Measurements from ENCODE around the gene PKHD1.
"Not testable (repeated sequence)": the region's sequence is repeated elsewhere in the genome, so short reads cannot be mapped to it uniquely, and the experiment has no call there.

PKHD1 gene

DNA sequence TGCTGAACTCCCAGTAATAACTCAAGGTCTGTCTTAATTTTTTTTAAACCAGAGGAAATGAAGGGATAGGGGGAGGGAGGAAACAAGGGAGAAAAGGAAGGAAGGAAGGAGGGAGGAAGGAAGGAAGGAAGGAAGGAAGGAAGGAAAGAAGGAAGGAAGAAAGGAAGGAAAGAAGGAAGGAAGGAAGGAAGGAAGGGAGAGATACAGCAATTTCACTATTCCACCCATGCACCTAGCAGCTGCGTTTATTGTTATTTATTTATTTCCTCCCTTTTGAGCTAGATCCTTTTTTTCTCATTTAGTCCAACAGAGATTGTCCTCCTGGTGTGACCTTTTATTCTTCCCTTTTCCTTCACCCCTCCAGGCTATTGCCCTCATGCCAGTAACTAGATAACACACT, 97.6 kb downstream of the PKHD1 start:
- no peak for DNase-seq

DNA sequence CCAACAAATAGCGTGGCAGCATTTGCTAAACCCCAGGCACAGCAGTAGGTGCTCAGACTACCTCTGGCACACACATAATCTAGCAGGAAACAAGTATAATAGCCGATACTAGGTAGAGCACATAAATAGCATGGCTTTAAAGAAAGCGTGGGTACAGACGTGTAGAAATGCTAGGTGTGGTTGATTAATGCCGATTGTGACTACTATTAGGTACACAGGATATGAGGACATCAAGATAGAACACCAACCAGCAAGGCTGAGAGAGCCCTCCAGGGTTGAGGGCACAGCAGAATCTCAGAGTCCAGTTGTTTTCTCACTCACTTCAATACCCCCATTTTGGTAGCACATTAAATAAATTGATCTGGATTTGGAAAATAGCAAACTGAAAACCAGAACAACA, 100.5 kb downstream of the PKHD1 start:
- no peak for DNase-seq

DNA sequence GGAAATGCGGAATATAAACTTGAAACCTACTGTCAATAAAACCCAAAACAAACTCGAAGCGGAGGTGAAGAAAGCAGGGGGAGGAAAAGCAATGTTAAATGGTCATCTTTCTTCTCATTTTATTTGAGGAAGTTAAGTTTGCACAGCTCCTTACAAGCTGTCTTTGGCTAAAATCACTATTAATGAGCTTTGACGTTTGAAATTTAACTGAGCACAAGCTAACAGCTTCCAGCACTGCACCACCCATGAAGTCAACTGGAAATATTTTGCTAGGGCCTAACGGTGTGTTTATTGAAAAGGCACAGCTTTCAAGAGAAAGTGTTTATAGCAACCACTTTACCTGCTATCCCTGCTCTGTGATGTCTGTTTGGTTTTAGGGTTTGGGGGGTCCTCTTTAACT, 103.8 kb downstream of the PKHD1 start:
- DNase-seq, result no peak

DNA sequence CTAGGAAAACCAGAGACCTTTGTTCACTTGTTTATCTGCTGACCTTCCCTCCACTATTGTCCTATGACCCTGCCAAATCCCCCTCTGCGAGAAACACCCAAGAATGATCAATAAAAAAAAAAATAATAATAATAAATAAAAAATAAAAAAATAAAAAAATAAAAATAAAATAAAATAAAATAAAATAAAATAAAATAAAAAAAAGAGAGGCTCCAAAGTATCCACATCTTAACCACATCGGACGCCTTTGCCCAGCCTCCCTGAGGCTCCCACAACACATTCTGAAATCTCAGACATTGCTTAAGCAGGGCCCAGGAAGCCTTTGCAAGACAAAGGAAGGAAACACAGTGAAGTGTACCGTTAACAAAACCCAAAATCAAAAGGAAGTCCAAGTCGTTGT, 104.7 kb downstream of the PKHD1 start:
- not testable (repeated sequence) for DNase-seq

DNA sequence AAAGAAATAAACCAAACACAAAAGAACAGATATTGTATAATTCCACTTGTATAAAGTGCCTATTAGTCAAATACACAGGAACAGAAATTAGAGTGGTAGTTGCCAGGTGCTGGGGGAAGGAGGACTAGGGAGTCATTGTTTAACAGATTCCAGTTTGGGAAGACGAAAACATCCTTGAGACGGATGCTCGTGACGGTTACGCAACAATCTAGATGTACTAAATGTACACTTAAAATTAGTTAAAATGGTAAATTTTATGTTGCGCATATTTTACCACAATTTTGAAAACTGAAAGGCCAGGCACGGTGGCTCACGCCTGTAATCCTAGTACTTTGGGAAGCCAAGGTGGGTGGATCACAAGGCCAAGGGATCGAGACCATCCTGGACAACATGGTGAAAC, 111.0 kb downstream of the PKHD1 start:
- DNase-seq, result no peak

DNA sequence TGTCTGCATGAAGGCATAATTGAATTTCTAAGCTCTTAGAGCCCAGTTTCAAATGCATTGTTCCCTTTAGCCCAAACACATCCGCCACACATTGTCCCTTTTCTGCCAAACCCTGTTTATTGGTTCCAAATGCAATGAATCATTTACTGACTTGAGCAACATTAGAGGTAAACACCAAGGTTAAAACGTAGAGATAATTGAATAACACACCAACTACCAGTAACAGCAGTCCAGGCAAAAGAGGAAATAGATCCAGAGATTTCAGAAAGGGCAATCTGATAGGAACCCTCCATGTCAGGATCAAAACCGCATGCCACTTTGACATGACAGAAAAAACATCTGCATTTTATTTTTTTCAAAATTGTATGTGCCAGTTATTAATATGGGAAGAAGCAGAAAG, 114.8 kb downstream of the PKHD1 start:
- DNase-seq, result no peak

DNA sequence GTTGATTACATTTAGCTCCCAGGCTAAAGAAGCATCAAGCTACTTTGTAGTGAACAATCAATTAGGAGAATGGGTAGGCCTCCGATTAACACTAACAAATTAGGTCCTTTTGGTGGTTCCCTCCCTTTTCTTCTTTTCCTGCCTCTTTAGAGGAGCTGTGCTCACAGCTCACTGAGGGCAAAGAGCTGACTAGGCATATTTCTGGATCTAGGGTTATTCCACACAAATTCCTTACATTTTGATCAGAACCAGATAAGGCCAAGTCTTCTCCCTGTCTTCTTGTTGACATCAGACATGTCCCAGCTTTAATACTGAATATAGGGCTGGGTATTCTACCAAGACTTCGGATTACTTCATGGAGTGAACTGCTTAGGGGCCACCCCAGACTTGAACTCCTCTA, 119.1 kb downstream of the PKHD1 start:
- DNase-seq, result no peak

DNA sequence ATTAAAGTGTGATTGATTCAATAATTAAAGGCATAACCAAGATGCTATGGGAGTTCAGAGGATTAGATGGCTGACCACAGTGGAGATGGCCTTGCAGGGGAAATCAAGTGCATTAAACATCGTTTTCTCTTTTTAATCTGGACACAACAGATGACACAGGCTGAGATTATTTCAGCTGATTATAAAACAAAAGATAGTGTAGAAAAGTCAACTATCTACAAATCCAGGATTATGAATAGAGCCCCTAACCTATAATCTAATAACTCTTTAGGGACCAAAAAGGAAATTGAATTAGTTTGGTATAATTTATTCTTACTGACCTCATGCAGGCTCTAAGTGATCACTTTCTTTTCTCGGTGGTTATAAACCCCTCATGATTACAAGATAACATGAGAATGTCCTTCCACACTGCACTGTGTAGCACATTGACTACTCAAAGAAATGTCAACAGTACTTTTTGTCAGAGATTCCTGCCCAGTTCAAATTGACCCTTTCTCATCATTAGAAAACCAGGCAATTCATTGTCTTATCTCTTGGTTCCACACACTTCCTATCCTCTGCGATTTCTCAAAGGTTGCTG, 122.1 kb downstream of the PKHD1 start:
- no peak for DNase-seq

DNA sequence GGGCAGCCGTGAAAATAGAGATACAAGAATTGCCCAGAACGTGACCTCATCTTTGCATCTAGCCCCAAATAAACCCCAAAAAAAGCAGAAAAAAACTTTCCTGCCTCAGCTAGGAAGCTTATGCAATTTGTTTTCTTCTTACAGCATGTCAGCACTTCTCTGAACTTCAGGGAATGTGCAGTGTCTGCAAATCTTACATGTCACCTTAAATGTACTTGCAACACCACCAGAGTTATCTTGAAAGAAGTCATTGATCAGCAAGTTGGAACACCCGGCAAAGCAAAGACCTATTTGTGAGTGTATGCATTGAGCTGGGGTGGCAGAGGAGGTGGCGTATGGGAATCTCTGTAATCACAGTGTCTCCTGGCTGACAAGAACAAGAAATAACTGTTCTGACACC, 123.4 kb downstream of the PKHD1 start:
- DNase-seq, result no peak

DNA sequence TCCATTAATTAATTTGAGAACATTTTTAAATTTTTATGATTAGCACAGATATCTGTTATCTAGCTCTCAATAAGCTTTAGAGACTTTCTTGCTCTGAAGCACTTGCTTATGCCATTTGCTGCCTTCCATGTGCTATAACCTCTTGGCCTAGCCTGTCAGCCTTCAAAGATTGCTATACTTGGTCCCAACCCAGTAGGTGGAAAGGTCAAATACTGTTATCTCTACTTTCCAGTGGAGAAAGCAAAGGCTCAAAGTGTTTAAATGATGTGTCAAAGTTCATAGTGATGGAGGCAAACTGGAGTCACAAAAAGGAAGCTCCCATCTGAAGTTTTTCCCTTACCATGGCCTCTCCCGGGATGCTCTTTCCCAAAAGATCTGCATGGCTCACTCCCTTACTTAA, 125.1 kb downstream of the PKHD1 start:
- DNase-seq, result no peak

DNA sequence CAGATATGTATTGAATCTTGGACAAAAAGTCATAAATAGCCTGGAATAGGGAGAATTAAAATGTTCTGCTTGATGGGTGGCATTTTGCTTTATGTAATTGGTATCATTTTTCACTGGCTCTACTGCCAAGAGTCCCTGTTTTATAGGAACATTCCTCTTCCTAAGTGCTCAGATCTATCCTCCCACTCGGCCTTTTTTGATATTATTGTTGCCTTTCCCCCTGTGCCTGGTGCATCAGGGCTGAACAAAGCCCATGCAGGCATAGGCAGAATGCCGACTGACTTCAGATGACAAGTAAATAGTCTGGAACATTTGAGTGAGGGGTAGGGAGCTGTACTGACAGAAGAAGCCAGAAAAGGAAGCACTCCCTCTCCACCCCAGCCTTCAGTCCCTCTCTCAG, 127.0 kb downstream of the PKHD1 start:
- DNase-seq, result no peak

DNA sequence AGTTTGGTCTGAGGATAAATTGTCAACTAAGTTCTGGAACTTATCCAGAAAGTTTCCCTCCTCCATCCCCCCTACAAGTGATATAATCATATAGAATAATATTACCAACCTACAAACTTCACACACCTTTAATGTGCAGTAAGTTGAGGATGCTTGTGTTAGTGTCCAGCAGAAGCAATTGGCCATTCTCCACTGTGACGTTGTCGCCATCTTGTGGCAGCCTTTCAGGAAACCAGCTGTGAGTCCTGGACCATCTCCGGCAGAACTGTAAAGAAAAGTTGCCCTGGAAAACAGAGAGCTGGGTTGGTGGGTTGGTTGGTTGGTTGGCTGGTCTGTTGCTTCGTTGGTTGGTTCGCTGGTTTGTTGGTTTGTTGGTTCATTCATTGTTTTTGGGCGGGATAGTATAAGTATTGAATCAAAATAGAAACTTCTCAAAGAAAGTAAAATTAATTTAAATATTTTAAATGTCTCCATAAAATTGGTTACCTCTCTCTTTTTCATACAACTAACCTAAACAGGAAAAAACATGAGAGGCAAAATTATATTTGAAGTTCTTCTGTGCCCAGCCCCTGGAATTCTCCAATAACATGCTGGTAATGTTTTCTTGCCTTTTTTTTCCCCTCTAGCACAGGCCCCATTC, 127.5 kb downstream of the PKHD1 start:
- peak in 1 of 5 experiments; percentile 38 for DNase-seq

DNA sequence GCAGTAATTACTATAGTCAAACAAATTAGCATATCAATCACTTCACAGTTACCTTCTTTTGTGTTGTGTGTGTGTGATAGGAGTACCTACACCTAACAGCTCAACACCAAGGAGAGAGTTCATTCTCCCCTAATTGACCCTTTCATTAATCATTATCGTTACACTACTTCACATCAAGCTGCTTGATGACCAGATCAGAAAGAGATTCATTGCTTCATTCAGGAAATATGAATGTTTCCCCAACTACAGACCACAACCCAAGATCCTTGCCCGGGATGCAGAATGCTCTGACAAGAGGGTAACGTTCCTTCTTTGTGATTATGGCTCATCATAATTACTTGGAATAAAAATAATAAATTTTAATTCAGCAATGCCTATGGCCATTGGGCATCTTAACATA, 132.7 kb downstream of the PKHD1 start:
- no peak for DNase-seq

DNA sequence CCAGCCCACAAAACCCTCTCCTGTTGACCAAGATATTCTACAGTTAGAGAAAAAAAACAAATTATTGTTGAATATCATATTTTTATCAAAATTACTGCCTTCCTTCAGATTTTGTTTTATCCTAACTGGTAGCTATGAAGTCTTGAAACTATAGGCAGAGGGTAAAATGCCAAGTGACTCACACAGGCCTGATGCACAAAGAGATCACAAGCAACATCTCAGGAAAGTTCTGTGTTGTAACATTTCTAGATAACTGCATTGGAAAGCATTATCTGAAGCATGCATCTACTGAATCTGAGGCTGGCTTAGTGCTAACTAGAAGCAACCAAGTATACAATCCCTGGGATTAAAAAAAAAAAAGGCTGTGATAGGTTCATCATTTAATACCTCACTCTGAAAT, 134.2 kb downstream of the PKHD1 start:
- DNase-seq, result no peak

DNA sequence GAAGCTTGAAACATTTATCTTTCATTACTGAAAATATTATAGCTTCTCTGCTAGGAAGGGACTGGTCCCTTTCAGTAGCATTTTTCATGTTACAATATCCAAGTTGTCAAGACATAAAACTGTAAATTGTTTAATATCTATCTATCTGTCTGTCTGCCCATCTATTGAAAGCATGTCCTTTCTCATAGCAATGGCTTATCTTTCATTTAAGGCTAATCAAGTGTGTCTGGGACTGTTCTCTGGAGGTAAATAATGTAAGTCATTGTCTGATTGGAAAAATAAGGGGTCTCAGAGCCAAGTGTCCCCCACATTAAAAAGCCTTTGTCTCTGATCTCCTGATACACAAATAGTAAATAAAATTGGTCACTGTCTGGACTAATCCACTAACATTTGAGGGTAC, 135.5 kb downstream of the PKHD1 start:
- no peak for DNase-seq

DNA sequence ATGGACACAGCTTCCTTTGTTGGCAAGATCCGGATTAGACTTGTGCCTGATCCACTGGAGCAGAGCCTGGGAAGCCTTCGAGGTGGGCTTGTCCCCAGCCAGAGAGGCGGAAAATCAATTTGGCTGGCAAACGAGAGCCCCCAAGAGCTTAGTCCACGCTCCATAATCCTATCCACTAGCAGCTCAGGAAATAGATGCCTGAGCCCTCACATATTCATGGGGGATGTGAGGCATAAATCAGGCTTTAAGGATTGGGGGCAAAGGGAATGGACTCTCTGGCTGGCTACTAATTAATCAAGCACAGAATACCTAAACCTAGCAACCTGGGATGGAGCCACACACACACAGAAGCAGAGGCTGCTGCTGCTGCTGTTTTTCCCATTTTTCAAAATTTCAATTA, 137.9 kb downstream of the PKHD1 start:
- no peak for DNase-seq

DNA sequence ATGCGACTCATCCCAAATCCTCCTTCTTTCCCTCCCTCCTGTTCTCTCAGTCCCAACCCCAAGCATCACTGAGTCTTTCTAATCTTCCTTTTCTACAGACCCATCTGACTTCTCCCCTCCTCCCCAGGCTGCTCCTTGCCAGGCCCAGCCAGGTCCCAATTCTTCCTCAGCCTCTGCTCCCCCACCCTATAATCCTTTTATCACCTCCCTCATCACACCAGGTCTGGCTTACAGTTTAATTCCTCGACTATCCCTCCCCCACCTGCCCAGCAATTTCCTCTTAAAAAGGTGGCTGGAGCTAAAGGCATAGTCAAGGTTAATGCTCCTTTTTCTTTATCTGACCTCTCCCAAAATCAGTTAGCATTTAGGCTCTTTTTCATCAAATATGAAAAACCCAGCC, 147.7 kb downstream of the PKHD1 start:
- not testable (repeated sequence) for DNase-seq

DNA sequence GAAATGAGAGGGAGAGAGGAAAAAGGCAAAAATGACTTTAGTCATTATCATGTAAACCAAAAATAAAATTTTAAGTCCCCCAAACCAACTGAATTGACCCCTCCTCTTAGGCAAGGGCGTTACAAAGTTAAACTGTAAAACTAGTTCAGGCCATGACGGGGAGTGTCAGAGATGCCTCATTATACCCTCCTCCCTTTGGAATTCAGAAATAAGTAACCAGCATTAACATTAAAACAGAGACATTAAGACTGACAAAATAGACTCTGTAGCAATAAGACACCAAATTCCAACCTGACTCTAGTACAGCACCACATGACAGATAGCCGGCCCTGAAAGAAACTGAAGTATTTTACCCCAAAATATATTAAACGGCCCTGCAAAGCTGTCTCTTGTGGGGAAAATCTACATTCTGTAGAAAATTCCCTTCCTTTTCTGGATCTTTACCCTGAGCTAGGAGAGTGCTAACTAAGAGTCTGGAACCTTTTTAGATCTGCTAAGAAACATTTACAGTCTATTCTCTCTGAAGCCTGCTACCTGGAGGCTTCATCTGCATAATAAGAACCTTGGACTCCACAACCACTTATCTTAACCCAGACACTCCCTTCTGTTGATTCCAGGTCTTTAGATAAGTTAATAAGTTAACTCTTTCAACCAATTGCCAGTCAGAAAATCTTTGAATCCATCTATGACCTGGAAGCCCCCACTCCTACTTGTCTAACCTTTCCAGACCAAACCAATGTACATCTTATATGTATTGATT, 150.7 kb downstream of the PKHD1 start:
- DNase-seq, result no peak

DNA sequence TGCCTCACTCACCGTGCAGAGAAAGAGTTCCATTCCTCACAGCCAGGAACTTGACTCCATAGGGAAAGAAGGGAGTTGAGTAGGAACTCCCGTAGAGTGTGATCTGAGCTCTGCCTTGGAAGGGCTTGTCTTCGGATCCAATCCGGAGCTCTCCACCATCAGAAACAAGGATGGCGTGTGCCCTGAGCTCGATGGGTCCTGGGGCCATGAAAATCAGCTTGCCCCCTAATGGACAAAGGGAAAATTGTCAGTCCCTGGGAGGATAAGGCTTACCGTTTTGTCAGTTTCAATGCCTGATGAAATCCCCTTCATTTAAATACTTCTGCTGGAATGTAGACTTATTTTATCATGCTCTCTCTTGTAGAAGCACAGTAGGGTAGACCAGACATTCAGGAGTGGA, 153.3 kb downstream of the PKHD1 start:
- DNase-seq, result no peak

DNA sequence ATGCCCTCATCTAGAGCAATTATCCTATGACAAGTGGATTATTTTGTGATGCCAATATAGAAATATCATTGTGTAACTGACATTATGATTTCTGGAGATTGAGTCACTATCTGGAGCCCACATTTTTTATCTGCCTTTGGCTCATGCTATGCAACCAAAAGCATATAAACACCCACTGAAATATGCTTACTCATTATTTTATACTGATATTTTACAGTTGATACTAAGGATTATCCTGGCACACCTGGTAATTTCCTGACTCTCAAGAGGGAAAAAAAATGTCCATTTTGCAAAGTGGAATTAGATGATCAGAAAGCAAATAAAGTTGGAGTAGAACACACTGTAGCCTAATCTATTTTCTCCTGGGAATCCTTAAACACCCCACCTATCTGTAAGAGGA, 154.5 kb downstream of the PKHD1 start:
- DNase-seq, result no peak

DNA sequence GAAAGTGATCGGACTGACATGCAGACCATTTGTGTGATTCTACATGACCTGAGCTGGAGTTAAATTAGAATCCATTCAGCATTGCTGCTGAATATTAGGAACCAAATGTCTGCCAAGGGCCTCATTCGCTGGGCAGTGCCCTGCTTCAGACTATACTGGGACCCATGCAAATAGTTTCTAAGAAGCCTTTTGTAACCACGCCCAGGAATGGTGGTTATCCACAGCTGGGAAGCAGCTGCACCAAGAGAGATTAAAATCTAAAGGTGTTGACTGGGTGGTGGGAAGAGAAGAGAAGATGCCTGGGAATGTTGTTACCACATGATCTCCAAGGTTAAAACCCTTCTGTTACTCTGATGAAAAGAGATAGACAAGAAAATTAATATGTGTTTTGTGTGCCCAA, 156.8 kb downstream of the PKHD1 start:
- DNase-seq, result no peak

DNA sequence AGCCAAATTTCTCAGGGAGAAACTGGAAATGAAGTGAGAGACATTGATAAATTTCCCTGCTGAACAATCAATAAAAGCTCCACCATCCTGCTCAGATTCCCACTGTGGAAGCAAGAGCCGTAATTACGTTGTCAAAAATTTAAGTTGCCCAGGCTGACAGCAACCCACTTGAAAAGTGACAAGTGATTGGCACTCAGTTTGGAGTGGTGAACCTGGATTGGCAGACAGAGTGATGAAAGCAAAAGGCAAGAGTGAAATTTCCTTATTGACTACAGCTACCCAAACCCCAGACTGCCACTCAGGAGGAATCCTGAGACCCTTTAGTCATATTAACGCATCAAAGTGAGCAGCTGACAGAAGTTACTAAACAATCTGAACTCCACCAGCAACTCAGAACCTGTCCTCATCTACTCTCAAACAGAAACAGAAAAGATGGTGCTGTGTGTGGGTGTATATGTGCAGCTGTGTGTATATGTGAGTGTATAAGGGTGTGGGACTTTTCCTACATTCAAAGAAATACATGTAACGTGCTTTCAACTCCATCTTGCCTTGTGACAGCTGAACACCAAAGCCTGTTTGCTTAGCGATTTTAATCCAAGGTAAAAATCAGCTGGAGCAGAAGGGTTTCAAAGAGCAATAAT, 157.4 kb downstream of the PKHD1 start:
- DNase-seq, result no peak

DNA sequence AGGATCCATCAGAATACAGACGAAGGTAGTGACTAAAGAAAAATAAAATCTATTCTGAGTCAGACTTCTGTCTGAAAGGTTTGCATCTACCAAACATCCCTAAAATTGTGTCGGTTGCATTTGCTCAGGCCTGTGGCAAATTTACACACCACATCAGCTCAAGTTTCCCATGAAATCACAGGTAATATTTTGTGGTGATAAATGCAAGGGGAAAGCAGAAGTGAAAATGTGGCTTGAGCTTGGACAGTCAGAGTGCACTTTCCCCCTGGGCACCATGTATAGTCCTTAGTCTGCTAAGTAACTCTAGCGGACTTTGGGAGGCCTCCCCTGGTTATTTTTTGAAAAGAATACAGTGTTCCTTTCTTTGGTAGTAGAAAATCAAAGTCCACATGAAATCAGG, 159.1 kb downstream of the PKHD1 start:
- no peak for DNase-seq

DNA sequence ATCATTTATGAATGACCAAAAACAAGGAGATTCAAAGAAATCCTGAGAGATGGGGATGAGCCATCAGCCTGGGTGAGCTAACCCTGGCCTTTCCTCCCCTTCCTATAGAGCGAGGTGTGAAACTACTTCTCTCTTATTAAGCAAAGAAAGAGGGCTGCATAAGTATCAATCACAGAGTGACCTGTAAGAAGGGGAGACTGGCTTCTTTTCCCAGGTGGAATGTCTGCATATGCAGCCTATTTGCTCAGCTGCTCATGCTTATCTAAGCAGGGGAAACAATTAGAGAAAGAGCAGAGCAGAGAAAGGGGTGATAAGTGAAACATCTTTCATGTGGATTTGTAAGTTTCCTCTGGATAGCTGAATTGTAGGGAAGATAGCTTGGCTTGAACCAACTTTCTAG, 160.0 kb downstream of the PKHD1 start:
- no peak for DNase-seq

Measured in T-helper 2 cell (primary cell).